NCI-H2107 treated with DMSO at 0.1 percent for 48 hours (cell line): ENCODE data around the gene FLNB.

Source experiments
- DNase-seq: peaks from one replicate; lab custom pipeline; 2025; ENCODE audit not compliant: unreplicated experiment; lab: John Stamatoyannopoulos, UW

FLNB gene

GRCh38 chr3:58177747-58178527 lies 169.7 kb downstream of the FLNB start:
- DNase-seq: no peak

- DNase-seq: no peak
These were observed 170.5 kb downstream of the FLNB start for GRCh38 chr3:58178528-58179234.

- no peak for DNase-seq
These were observed 171.2 kb downstream of the FLNB start for GRCh38 chr3:58179235-58180098.

GRCh38 chr3:58180099-58180880 lies 172.1 kb downstream of the FLNB start:
- no peak for DNase-seq

GRCh38 chr3:58180940-58181587 lies 172.8 kb downstream of the FLNB start:
- DNase-seq: no peak

- no peak for DNase-seq
These were observed 175.0 kb downstream of the FLNB start for GRCh38 chr3:58183221-58183620.

GRCh38 chr3:58183891-58184290 lies 175.7 kb downstream of the FLNB start:
- no peak for DNase-seq

- no peak for DNase-seq
These were observed 176.2 kb downstream of the FLNB start for GRCh38 chr3:58184309-58184981.

- DNase-seq: no peak
These were observed 176.7 kb downstream of the FLNB start for GRCh38 chr3:58184982-58185360.

- DNase-seq: no peak
These were observed 179.9 kb downstream of the FLNB start for GRCh38 chr3:58188173-58188564.

GRCh38 chr3:58188921-58189451 lies 180.8 kb downstream of the FLNB start:
- no peak for DNase-seq

GRCh38 chr3:58189691-58190090 lies 181.5 kb downstream of the FLNB start:
- no peak for DNase-seq

GRCh38 chr3:58190291-58190690 lies 182.1 kb downstream of the FLNB start:
- no peak for DNase-seq

- DNase-seq: no peak
These were observed 182.7 kb downstream of the FLNB start for GRCh38 chr3:58190882-58191281.

GRCh38 chr3:58191361-58191991 lies 183.3 kb downstream of the FLNB start:
- DNase-seq: no peak

- DNase-seq: no peak
These were observed 183.8 kb downstream of the FLNB start for GRCh38 chr3:58192069-58192468.

GRCh38 chr3:58193682-58194407 lies 185.6 kb downstream of the FLNB start:
- DNase-seq: no peak

GRCh38 chr3:58197588-58197987 lies 189.4 kb downstream of the FLNB start:
- DNase-seq: no peak
